ENCODE data around the gene DEF6. TPM values are rescaled to one million over a fixed set of nuclear protein-coding genes. Genes with fewer than 3 reads are reported as not detected.

Gene DEF6
- total and polyA plus RNA-seq, 7 donors: 0.43 to 1.6 (median 0.69) TPM

DNA sequence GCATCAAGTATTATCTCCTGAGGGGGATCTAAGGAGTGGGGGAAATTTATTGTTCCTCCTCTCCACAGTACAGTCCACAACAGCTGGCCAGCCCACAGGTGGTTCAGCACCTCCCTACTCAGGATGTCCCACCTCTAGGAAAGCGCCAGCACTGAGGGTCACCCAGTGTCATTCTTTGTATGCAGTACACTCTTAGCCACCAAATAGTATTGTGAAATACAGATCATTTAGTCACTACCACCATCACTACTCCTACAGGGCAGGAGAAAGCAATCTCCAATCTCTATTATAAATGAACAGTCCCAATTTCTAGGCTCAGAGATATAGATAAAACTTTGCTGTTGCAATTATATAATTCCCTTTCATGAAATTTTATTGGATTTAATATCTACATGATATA, 44.4 kb upstream of the DEF6 start:
- 91 to 95% (median 94%) methylated on average over 1 of the region's 1 CpG for WGBS, 3 donors
- Histone ChIP-seq H3K36me3 (ENCODE audit: insufficient read depth in 1 of 2, low read depth in 1 of 2) (no peaks in the 10 kb centered on the region), H3K27me3 (ENCODE audit: insufficient read depth in 3 of 3, low read length in 2 of 3) (no peaks in the 10 kb centered on the region), H3K9me3 (no peaks in the 10 kb centered on the region), H3K27ac (no peak overlapping the region), H3K4me3 (no peak overlapping the region), H3K4me1 (peaks cover 25% of the 10 kb centered on the region)
- ATAC-seq: peak in 1 of 4 donors; percentile 20
- no peak for TF ChIP-seq CTCF (IDR thresholded peaks at IDR 0.05)
- intact Hi-C loops (cut with DNase I): loop anchor here in 1 of 2 donors (10.0 kb wide), 1 partner anchor 458 kb away; the partner anchor contains the start of gene BLTP3A
- DNase-seq: no peak

DNA sequence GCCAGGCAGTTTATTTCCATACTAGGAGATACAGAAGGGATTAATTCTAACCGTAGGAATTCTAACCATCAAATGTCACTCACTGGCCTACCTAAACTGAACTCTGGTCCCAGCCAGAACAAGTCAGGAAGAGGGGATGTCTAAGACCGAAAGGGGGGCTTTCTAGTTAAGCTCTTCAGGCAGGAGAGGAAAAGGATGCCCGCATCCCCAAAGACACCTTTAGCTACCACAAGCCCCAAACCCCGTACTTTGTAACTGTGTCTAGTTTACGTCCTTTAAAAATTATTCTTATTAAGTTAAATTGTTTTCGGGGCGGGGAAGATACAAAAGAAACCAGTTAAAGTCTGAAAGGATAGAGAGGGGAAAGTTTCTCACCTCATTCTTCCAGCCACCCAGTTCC, 39.3 kb upstream of the DEF6 start:
- no peaks in the 10 kb centered on the region for H3K9me3 ChIP-seq
- H3K27me3 ChIP-seq (ENCODE audit: insufficient read depth in 3 of 3, low read length in 2 of 3): no peaks in the 10 kb centered on the region
- H3K27ac ChIP-seq: peak overlapping the region; percentile 99
- H3K4me1 ChIP-seq: peaks cover 31% of the 10 kb centered on the region
- DNase-seq (no peak), ATAC-seq (no peak)
- intact Hi-C loops (cut with DNase I): loop anchor here in 1 of 2 donors (10.0 kb wide), 1 partner anchor 464 kb away; the partner anchor contains the start of gene BLTP3A
- 39 to 46% (median 44%) methylated on average over 7 of the region's 7 CpGs for WGBS, 3 donors
- no peak for TF ChIP-seq CTCF (IDR thresholded peaks at IDR 0.05)
- peak overlapping the region; percentile 95 for H3K4me3 ChIP-seq
- H3K36me3 ChIP-seq (ENCODE audit: insufficient read depth in 1 of 2, low read depth in 1 of 2): no peaks in the 10 kb centered on the region

DNA sequence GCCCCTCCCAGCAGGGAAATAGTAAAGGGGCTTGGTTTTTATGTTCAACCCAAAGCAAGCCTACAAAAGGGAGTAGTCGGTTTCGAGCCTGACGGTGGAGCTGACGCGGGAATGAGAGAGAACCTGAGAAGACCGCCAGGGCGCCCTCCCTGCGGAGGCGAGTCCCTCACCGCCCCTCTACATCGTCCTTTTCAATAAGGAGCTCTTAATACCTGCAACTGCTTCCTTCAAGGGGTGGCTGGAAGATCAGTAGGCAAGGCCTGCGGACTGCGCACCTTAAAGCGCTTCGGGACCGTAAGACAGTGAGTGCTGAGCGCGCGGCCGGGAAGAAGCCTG, 38.8 kb upstream of the DEF6 start:
- Histone ChIP-seq H3K9me3 (no peaks in the 10 kb centered on the region), H3K27ac (peak overlapping the region; percentile 99), H3K4me3 (peak overlapping the region; percentile 95), H3K36me3 (ENCODE audit: insufficient read depth in 1 of 2, low read depth in 1 of 2) (no peaks in the 10 kb centered on the region), H3K4me1 (peaks cover 36% of the 10 kb centered on the region), H3K27me3 (ENCODE audit: insufficient read depth in 3 of 3, low read length in 2 of 3) (no peaks in the 10 kb centered on the region)
- no peak for TF ChIP-seq CTCF (IDR thresholded peaks at IDR 0.05)
- DNase-seq (no peak), ATAC-seq (peak in 3 of 4 donors; percentile 0 to 11 (median 3))
- intact Hi-C loops (cut with DNase I): loop anchor here in 1 of 2 donors (10.0 kb wide), 1 partner anchor 464 kb away; the partner anchor contains the start of gene BLTP3A
- WGBS, 3 donors: 0 to 1% (median 1%) methylated on average over 20 of the region's 20 CpGs

DNA sequence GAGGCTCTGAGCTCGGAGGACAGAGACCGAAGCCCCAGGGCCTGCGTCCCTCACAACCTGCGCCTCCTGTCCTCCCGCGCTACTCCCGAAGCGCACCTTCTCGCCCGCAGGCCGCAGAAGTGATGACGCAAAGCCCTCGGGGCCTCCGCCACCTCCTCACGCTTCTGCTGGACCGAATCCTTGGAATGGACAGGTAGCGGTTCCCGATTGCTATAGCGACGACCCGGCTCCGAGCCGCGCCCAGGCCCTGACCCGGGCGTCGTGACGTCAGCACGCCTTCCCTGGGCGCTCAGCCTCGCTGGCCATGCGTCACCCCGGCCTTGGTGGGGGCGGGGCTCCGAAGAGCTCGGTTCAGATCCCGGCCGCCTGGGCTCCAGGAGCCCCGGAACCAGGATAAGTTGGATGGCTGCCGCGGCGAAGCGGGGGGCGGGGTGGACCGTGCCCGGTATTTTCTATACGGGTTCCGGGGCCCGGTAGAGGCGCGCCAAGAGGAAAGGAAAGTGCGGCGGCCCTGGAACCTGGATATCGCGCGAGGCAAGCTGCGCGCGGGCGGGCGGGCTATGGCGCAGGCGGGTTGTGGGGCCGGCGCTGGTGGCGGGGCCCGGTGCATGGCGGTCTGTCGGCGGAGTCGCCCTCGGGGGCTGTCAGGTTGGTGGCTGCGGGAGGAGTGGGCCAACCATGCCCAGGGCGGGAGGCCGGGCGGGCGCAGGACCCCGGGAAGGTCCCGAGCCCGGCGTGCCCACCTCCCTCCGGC, 38.2 kb upstream of the DEF6 start, which contains the start of gene ZNF76:
ZNF76 (plus strand) TSS at position 542 of the 754 bp plus-strand sequence. CDS start 21,417 bp downstream, outside the sequence.
- DNase-seq (peak; percentile 99), ATAC-seq (peak; percentile 93 to 97 (median 96))
- H3K9me3 ChIP-seq: no peaks in the 10 kb centered on the region
- H3K27me3 ChIP-seq (ENCODE audit: insufficient read depth in 3 of 3, low read length in 2 of 3): no peaks in the 10 kb centered on the region
- no peaks in the 10 kb centered on the region for H3K36me3 ChIP-seq (ENCODE audit: insufficient read depth in 1 of 2, low read depth in 1 of 2)
- intact Hi-C loops (cut with DNase I): loop anchor here in 1 of 2 donors (10.0 kb wide), 1 partner anchor 465 kb away; the partner anchor contains the start of gene BLTP3A
- H3K4me3 ChIP-seq: peak within 1 kb of the TSS; percentile 95
- 0 to 1% (median 0%) methylated on average over 63 to 82 of the region's 82 CpGs for WGBS, 3 donors
- TF ChIP-seq CTCF (IDR thresholded peaks at IDR 0.05): no peak
- peak within 1 kb of the TSS; percentile 99 for H3K27ac ChIP-seq
- H3K4me1 ChIP-seq: peaks cover 41% of the 10 kb centered on the region

All from psoas muscle (tissue), 8 donors.